DOHH2 (cell line): ENCODE results near the gene GRIP2.

Source experiments
- EZH2phosphoT487 ChIP-seq: fragments of 200-600 bp; sonication (generic); IDR thresholded peaks from 2 replicates; pipeline ENCODE4 v1.6.1; 2017; ENCODE audit warnings: borderline replicate concordance, mild to moderate bottlenecking, antibody characterized with exemption, low read length, moderate library complexity, mixed read lengths
- TF ChIP-seq, protein P1 (sequence below): fragments of 200-600 bp; sonication (generic); IDR thresholded peaks from one replicate; pipeline ENCODE4 v1.5.1; 2014; ENCODE audit warnings: antibody characterized with exemption, mild to moderate bottlenecking, low read depth, low read length; ENCODE audit not compliant: poor library complexity, severe bottlenecking

DNA sequence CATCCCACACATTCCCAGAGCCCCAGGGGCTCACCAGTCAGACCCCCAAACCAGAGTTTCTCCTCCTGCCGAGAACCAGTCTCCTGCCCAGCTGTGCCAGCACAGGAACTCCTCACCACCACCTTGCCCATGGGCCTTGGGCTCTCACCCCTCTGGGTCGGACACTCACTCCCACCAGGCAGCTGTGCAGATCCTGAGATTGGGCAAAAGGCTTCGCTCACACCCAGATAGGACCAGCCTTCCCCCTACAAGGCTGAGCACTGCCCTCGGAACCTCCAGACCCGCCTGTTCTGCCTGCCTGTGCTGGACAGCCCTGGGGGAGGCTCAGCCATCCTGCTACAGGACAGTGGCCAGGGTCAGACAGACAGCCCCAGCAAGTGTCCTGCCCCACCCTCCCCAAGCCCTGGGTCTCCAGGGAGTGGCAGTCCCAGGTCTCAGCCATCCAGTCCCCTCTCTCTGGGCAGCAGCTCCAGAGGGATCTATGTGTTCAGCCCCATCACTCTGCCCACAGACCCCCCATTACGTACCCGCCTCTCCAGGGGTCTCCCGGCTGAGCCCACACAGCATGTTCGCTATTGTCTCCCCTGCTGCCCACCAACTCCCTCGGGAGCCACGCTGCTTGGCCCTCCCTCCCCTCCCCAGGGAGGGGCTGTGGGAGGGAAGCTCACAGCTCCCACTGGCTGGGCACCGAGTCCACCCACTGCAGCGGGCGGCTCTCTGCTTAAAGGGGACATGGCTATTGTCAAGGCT is at the start of gene GRIP2:
- TF ChIP-seq, protein P1, sequence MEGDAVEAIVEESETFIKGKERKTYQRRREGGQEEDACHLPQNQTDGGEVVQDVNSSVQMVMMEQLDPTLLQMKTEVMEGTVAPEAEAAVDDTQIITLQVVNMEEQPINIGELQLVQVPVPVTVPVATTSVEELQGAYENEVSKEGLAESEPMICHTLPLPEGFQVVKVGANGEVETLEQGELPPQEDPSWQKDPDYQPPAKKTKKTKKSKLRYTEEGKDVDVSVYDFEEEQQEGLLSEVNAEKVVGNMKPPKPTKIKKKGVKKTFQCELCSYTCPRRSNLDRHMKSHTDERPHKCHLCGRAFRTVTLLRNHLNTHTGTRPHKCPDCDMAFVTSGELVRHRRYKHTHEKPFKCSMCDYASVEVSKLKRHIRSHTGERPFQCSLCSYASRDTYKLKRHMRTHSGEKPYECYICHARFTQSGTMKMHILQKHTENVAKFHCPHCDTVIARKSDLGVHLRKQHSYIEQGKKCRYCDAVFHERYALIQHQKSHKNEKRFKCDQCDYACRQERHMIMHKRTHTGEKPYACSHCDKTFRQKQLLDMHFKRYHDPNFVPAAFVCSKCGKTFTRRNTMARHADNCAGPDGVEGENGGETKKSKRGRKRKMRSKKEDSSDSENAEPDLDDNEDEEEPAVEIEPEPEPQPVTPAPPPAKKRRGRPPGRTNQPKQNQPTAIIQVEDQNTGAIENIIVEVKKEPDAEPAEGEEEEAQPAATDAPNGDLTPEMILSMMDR = no peak
- TF ChIP-seq EZH2phosphoT487 = no peak
